Panc1 (cell line): ENCODE data around the gene DCC.

Experiments used
- TCF7L2 ChIP-seq: IDR thresholded peaks from 2 replicates; pipeline ENCODE4 v1.6.1; 2011; ENCODE audit warnings: mild to moderate bottlenecking, low read depth, low read length, inconsistent platforms
- TF ChIP-seq, protein P1 (sequence below): fragments of 450-650 bp; IDR thresholded peaks from 2 replicates; pipeline ENCODE4 v1.5.1; 2017; ENCODE audit warnings: mild to moderate bottlenecking

DNA sequence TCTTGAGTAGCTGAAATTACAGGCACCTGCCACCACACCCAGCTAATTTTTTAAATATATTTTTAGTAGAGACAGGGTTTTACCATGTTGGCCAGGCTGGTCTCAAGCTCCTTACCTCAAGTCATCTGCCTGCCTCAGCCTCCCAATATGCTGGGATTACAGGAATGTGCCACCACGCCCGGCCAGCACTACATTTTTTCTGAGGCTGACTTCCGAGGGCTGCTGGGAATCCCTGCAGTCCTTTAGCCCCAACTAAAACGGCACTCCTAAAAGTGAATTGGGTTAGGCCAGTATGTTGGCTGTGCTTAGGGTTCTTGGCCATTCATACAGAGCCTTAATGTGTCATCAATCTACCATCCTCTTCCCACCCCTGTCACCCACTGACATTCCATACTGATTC, 375.4 kb downstream of the DCC start:
- TF ChIP-seq, protein P1, sequence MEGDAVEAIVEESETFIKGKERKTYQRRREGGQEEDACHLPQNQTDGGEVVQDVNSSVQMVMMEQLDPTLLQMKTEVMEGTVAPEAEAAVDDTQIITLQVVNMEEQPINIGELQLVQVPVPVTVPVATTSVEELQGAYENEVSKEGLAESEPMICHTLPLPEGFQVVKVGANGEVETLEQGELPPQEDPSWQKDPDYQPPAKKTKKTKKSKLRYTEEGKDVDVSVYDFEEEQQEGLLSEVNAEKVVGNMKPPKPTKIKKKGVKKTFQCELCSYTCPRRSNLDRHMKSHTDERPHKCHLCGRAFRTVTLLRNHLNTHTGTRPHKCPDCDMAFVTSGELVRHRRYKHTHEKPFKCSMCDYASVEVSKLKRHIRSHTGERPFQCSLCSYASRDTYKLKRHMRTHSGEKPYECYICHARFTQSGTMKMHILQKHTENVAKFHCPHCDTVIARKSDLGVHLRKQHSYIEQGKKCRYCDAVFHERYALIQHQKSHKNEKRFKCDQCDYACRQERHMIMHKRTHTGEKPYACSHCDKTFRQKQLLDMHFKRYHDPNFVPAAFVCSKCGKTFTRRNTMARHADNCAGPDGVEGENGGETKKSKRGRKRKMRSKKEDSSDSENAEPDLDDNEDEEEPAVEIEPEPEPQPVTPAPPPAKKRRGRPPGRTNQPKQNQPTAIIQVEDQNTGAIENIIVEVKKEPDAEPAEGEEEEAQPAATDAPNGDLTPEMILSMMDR: no peak
- TF ChIP-seq TCF7L2: no peak
